ENCODE measurements around the gene MYO15B. TPM values are rescaled to one million over a fixed set of nuclear protein-coding genes. Genes with fewer than 3 reads are reported as not detected.

Gene MYO15B
- total and polyA plus RNA-seq, 2 donors (not counting 1 experiment from before 2014, with no cell fraction given): 0.49 to 14.4 TPM

DNA sequence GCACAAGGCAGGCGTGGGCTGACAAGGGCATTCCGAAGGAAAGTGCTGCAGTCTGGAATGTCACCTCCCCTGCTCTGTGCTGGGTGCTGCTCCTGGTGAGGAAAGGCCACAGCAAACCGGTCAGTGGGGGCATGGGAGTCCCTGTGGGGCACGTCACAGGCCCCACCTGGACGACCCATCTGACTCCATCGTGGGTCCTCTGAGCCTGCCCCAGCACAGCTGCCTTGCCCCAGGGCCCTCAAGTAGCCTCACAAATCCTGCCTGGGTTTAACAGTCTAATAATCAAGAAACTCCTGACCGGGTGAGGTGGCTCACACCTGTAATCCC is 2.8 kb upstream of the MYO15B start:
- DNase-seq (ENCODE audit: low read depth in 2 of 2): no peak
- no peaks in the 10 kb centered on the region for H3K36me3 ChIP-seq (ENCODE audit: control insufficient read depth, insufficient read depth, low read length)

DNA sequence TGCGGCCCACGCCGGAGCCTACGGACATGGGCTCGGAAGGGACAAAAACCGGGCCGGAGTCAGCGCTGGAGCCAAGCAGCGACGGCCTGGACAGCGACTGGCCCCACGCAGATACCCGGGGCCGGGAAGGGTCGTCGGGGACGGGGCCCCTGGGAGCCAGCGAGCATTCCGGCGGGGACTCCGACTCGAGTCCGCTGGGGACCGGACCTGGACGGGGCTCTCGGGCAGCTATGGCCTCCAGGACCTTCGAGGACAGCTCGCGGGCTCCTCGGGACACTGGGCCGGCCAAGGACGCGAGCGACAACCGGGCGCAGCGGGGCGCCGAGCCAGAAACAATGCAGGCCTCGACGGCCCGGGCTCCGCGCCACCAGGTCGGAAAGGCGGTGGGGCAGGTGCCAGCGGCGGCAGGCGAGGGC is 1.0 kb downstream of the MYO15B start:
- Histone ChIP-seq H3K79me2 (ENCODE audit: control insufficient read depth, insufficient read depth, low read length) (no peaks in the 10 kb centered on the region), H3K4me1 (ENCODE audit: control insufficient read depth, extremely low read depth, insufficient read depth, low read length) (no peaks in the 10 kb centered on the region), H3K9ac (ENCODE audit: insufficient read depth, low read length) (no peak overlapping the region), H2AFZ (ENCODE audit: low read length) (no peak overlapping the region), H3K4me2 (ENCODE audit: extremely low read depth, insufficient read depth, low read length) (no peak overlapping the region), H3K27me3 (ENCODE audit: control insufficient read depth, insufficient read depth, low read length) (peaks cover 27% of the 10 kb centered on the region), H3K4me3 (replicated peaks in 1 of 4; ENCODE audit: control extremely low read depth in 1 of 4, insufficient read depth in 1 of 4, low read depth in 3 of 4, low read length in 4 of 4) (peak overlapping the region in 1 of 4 experiments; percentile 35), H3K27ac (ENCODE audit: insufficient read depth, low read length) (no peak overlapping the region), H3K36me3 (ENCODE audit: control insufficient read depth, insufficient read depth, low read length) (no peaks in the 10 kb centered on the region), H4K20me1 (ENCODE audit: control insufficient read depth, extremely low read depth, insufficient read depth, low read length) (no peaks in the 10 kb centered on the region), H3K9me3 (ENCODE audit: control insufficient read depth, insufficient read depth, low read depth, low read length) (no peaks in the 10 kb centered on the region)
- TF ChIP-seq EZH2 (IDR thresholded peaks at IDR 0.05; ENCODE audit: low read length, missing control alignments): peak; percentile 97
- TF ChIP-seq, protein P1, sequence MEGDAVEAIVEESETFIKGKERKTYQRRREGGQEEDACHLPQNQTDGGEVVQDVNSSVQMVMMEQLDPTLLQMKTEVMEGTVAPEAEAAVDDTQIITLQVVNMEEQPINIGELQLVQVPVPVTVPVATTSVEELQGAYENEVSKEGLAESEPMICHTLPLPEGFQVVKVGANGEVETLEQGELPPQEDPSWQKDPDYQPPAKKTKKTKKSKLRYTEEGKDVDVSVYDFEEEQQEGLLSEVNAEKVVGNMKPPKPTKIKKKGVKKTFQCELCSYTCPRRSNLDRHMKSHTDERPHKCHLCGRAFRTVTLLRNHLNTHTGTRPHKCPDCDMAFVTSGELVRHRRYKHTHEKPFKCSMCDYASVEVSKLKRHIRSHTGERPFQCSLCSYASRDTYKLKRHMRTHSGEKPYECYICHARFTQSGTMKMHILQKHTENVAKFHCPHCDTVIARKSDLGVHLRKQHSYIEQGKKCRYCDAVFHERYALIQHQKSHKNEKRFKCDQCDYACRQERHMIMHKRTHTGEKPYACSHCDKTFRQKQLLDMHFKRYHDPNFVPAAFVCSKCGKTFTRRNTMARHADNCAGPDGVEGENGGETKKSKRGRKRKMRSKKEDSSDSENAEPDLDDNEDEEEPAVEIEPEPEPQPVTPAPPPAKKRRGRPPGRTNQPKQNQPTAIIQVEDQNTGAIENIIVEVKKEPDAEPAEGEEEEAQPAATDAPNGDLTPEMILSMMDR (conservative IDR thresholded peaks at IDR 0.05 in 1 of 2, IDR thresholded peaks at IDR 0.05 in 1 of 2; ENCODE audit: low read depth in 1 of 2, low read length in 2 of 2): no peak
- no peak for DNase-seq (ENCODE audit: low read depth in 2 of 2)

More for the DNA sequence above, 2.8 kb upstream of the MYO15B start:
- TF ChIP-seq EZH2 (IDR thresholded peaks at IDR 0.05; ENCODE audit: low read length, missing control alignments): no peak
- TF ChIP-seq, protein P1 (conservative IDR thresholded peaks at IDR 0.05 in 1 of 2, IDR thresholded peaks at IDR 0.05 in 1 of 2; ENCODE audit: low read depth in 1 of 2, low read length in 2 of 2): no peak
- Histone ChIP-seq H3K9me3 (ENCODE audit: control insufficient read depth, insufficient read depth, low read depth, low read length) (no peaks in the 10 kb centered on the region), H3K4me3 (replicated peaks in 1 of 4; ENCODE audit: control extremely low read depth in 1 of 4, insufficient read depth in 1 of 4, low read depth in 3 of 4, low read length in 4 of 4) (no peak overlapping the region), H3K4me1 (ENCODE audit: control insufficient read depth, extremely low read depth, insufficient read depth, low read length) (no peaks in the 10 kb centered on the region), H3K27ac (ENCODE audit: insufficient read depth, low read length) (no peak overlapping the region), H3K27me3 (ENCODE audit: control insufficient read depth, insufficient read depth, low read length) (peaks cover 27% of the 10 kb centered on the region), H3K4me2 (ENCODE audit: extremely low read depth, insufficient read depth, low read length) (no peak overlapping the region), H3K9ac (ENCODE audit: insufficient read depth, low read length) (no peak overlapping the region), H3K79me2 (ENCODE audit: control insufficient read depth, insufficient read depth, low read length) (no peaks in the 10 kb centered on the region), H4K20me1 (ENCODE audit: control insufficient read depth, extremely low read depth, insufficient read depth, low read length) (no peaks in the 10 kb centered on the region), H2AFZ (ENCODE audit: low read length) (no peak overlapping the region)

GRCh38 chr17:75589012-75589918 is 1.7 kb downstream of the MYO15B start:
- Histone ChIP-seq H4K20me1 (ENCODE audit: control insufficient read depth, extremely low read depth, insufficient read depth, low read length) (no peaks in the 10 kb centered on the region), H3K27me3 (ENCODE audit: control insufficient read depth, insufficient read depth, low read length) (peaks cover 27% of the 10 kb centered on the region), H3K4me1 (ENCODE audit: control insufficient read depth, extremely low read depth, insufficient read depth, low read length) (no peaks in the 10 kb centered on the region), H2AFZ (ENCODE audit: low read length) (peak overlapping the region; percentile 80), H3K36me3 (ENCODE audit: control insufficient read depth, insufficient read depth, low read length) (no peaks in the 10 kb centered on the region), H3K9ac (ENCODE audit: insufficient read depth, low read length) (no peak overlapping the region), H3K4me3 (replicated peaks in 1 of 4; ENCODE audit: control extremely low read depth in 1 of 4, insufficient read depth in 1 of 4, low read depth in 3 of 4, low read length in 4 of 4) (peak overlapping the region; percentile 34 to 55 (median 43)), H3K9me3 (ENCODE audit: control insufficient read depth, insufficient read depth, low read depth, low read length) (no peaks in the 10 kb centered on the region), H3K27ac (ENCODE audit: insufficient read depth, low read length) (no peak overlapping the region), H3K4me2 (ENCODE audit: extremely low read depth, insufficient read depth, low read length) (peak overlapping the region; percentile 35), H3K79me2 (ENCODE audit: control insufficient read depth, insufficient read depth, low read length) (no peaks in the 10 kb centered on the region)
- TF ChIP-seq, protein P1 (conservative IDR thresholded peaks at IDR 0.05 in 1 of 2, IDR thresholded peaks at IDR 0.05 in 1 of 2; ENCODE audit: low read depth in 1 of 2, low read length in 2 of 2): peak; percentile 21 to 30
- no peak for TF ChIP-seq EZH2 (IDR thresholded peaks at IDR 0.05; ENCODE audit: low read length, missing control alignments)
- peak; percentile 67 to 78 for DNase-seq (ENCODE audit: low read depth in 2 of 2)
